Ovary (tissue), 3 donors: ENCODE data around the gene C19orf73.

Experiments
- CTCF ChIP-seq, 3 donors: fragments of 450-650 bp in 2 of 3; fragments of 200-600 bp in 1 of 3; IDR thresholded peaks; one replicate each; pipeline versions ENCODE4 v1.5.1 to v1.8.0; 2016 to 2022; ENCODE audit warnings: antibody characterized with exemption in 3 of 3, mild to moderate bottlenecking in 1 of 3
- EP300 ChIP-seq: sonication (generic); formaldehyde crosslinking; IDR thresholded peaks from one replicate; pipeline ENCODE4 v1.6.1; 2017; ENCODE audit warnings: antibody characterized with exemption
- POLR2A ChIP-seq: fragments of 450-650 bp; IDR thresholded peaks from one replicate; pipeline ENCODE4 v1.6.1; 2017; ENCODE audit warnings: antibody characterized with exemption, mild to moderate bottlenecking, moderate library complexity
- donor health status: DM: no; HTN: no; CAD: no.

- TF ChIP-seq EP300 (no peak), POLR2A (no peak), CTCF (IDR thresholded peaks at IDR 0.05) (peak; percentile 40 to 54 (median 50))
Observed at GRCh38 chr19:49145573-49146407, 26.8 kb upstream of the C19orf73 start.
